IMR-90 (cell line): ENCODE data around the gene RAB5B. TPM values are rescaled to one million over a fixed set of nuclear protein-coding genes. Genes with fewer than 3 reads are reported as not detected.

Source experiments
- RCOR1 ChIP-seq: IDR thresholded peaks from 2 replicates; pipeline ENCODE4 v1.6.1; 2012; ENCODE audit warnings: mild to moderate bottlenecking, low read length, improper control_type of control experiment; ENCODE audit not compliant: insufficient replicate concordance
- polyA plus RNA-seq, 3 experiments: library from polyadenylated mRNA; depleted of rRNA; stranded (reverse); fragments of >200 nt; gene quantifications; 2 replicates each; pipeline ENCODE4 v1.2.3, GENCODE V29; 2012; ENCODE audit warnings: low replicate concordance in 1 of 3
- total RNA-seq: library from RNA; depleted of rRNA; stranded (reverse); fragments of >200 nt; gene quantifications from 2 replicates; pipeline ENCODE4 v1.2.3, GENCODE V29; 2012
- TF ChIP-seq, protein P1 (sequence below): fragments of 150-350 bp; IDR thresholded peaks from 2 replicates; pipeline ENCODE4 v1.6.1; 2016; ENCODE audit warnings: low read depth, mild to moderate bottlenecking, low read length, moderate library complexity, borderline replicate concordance

RAB5B gene
- total and polyA plus RNA-seq, 2 of the 4 experiments (the other 2 are of a cell fraction): 56.5 to 99.2 TPM

DNA sequence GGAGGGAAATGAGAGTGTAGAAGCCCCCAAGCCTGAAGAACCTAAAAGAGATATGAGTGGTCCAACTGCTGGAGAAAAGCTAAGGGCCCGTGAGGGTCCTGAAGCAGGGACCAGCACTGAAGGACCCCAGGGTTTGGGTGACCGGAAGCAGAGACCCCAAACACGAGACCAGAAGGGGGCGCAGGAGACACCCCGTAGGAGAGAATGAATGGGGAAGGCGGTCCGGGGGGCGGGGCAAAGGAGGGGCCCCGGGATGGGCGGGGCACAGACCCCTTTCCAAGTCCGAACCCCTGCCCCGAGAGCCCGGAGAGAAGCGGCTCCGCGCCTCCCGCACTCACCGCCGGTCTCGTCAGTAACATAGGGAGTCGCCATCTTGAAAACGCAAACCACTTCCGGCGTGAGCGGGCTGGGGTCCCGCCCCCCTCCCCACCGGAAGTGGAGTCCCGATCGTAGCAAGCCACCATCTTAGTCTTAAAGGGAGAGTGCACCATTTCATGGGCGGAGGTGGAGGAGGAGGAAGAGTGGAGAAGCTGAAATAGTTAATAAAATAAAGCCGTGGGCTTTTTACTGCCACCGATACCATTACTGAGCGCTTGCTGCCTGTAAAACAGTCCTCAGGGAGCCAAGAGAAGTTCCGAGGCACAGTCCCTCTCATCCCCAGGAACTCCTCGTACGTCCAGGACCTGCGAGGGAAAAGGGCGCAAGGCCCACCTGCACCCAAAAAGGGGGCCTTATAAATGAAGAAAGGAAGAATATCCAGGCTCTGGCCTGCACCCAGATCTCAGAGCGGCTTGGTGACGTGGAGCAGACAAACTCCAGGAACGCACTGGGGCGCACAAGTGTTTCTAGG, 46.9 kb upstream of the RAB5B start (continued):
- TF ChIP-seq, protein P1, sequence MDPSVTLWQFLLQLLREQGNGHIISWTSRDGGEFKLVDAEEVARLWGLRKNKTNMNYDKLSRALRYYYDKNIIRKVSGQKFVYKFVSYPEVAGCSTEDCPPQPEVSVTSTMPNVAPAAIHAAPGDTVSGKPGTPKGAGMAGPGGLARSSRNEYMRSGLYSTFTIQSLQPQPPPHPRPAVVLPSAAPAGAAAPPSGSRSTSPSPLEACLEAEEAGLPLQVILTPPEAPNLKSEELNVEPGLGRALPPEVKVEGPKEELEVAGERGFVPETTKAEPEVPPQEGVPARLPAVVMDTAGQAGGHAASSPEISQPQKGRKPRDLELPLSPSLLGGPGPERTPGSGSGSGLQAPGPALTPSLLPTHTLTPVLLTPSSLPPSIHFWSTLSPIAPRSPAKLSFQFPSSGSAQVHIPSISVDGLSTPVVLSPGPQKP: 0 out of 2 replicates have a peak, but pooled peaks have one; percentile 47
- TF ChIP-seq RCOR1: no peak
